ENCODE results near the gene CSNK2A2. TPM values are rescaled to one million over a fixed set of nuclear protein-coding genes. Genes with fewer than 3 reads are reported as not detected.

CSNK2A2 gene
- total RNA-seq, 2 donors from 2014 or later, result 72.6 to 84.5 TPM

- peaks cover 0 to 5% of the 10 kb centered on the region in 2 donors for H3K4me1 Mint-ChIP-seq (ENCODE audit: low read depth in 2 of 2)
- no peak for ATAC-seq
- peaks cover 6% of the 10 kb centered on the region for H3K36me3 Mint-ChIP-seq
- no peaks in the 10 kb centered on the region for H3K27me3 Mint-ChIP-seq
- DNase-seq (ENCODE audit: low spot score), result no peak
- no peak overlapping the region for H3K27ac Mint-ChIP-seq
- no peaks in the 10 kb centered on the region for H3K9me3 Mint-ChIP-seq
- no peak overlapping the region for H3K4me3 Mint-ChIP-seq
Measured at GRCh38 chr16:58148526-58148925, 49.4 kb downstream of the CSNK2A2 start.

GRCh38 chr16:58148099-58148498 is 49.8 kb downstream of the CSNK2A2 start:
- Mint-ChIP-seq H3K4me1 (ENCODE audit: low read depth in 2 of 2) (peaks cover 0 to 5% of the 10 kb centered on the region in 2 donors), H3K27me3 (no peaks in the 10 kb centered on the region), H3K27ac (no peak overlapping the region), H3K4me3 (no peak overlapping the region), H3K9me3 (no peaks in the 10 kb centered on the region), H3K36me3 (peaks cover 6% of the 10 kb centered on the region)
- no peak for ATAC-seq
- no peak for DNase-seq (ENCODE audit: low spot score)

- DNase-seq (ENCODE audit: low spot score), result no peak
- H3K9me3 Mint-ChIP-seq, result no peaks in the 10 kb centered on the region
Measured at GRCh38 chr16:58138852-58139251, 59.1 kb downstream of the CSNK2A2 start.

GRCh38 chr16:58137581-58137980 is 60.3 kb downstream of the CSNK2A2 start:
- Mint-ChIP-seq H3K36me3 (peaks cover 19% of the 10 kb centered on the region), H3K27me3 (no peaks in the 10 kb centered on the region), H3K27ac (no peak overlapping the region), H3K9me3 (no peaks in the 10 kb centered on the region), H3K4me3 (no peak overlapping the region), H3K4me1 (ENCODE audit: low read depth in 2 of 2) (no peaks in the 10 kb centered on the region)
- ATAC-seq (no peak), DNase-seq (ENCODE audit: low spot score) (no peak)

More at GRCh38 chr16:58138852-58139251, 59.1 kb downstream of the CSNK2A2 start:
- Mint-ChIP-seq H3K36me3 (peaks cover 19% of the 10 kb centered on the region), H3K27ac (no peak overlapping the region), H3K27me3 (no peaks in the 10 kb centered on the region), H3K4me3 (no peak overlapping the region), H3K4me1 (ENCODE audit: low read depth in 2 of 2) (no peaks in the 10 kb centered on the region)
- ATAC-seq, result no peak

- Mint-ChIP-seq H3K27ac (peak within 1 kb of the TSS; percentile 72 to 89), H3K27me3 (no peaks in the 10 kb centered on the region), H3K4me3 (peak within 1 kb of the TSS; percentile 88), H3K36me3 (no peaks in the 10 kb centered on the region), H3K9me3 (no peaks in the 10 kb centered on the region), H3K4me1 (ENCODE audit: low read depth in 2 of 2) (peaks cover 29 to 35% of the 10 kb centered on the region in 2 donors)
- DNase-seq (ENCODE audit: low spot score), result peak; percentile 98
- peak; percentile 97 to 99 for ATAC-seq
Measured at GRCh38 chr16:58129097-58129936, 68.6 kb downstream of the CSNK2A2 start, which contains the start of gene CFAP20. Gene CFAP20, minus strand, starts transcription at chr16:58129381. Its CDS starts 266 bp downstream, at chr16:58129115.

GRCh38 chr16:58128711-58129096 is 69.2 kb downstream of the CSNK2A2 start:
- H3K27me3 Mint-ChIP-seq, result no peaks in the 10 kb centered on the region

DNA sequence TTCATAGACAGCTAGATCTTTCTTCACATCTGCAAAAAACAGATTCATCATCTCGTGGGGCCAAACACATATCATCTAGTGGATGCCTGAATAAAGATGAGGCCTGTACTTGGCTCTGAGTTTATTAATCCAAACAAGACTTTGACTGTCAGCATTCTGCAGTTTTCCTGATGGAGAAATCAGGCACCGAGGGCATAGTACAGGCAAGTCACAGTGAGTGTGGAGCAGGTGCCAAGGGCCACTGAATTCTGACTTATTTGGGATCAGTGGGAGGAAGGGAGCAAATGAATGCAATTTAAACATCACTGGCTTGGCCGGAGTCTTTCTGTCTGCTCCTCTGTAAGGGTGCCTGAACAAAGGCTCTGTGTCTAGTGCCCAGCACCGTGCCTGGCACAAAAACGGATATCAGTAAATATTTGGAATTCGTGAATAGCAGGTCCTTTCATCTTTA is 69.7 kb downstream of the CSNK2A2 start:
- Mint-ChIP-seq H3K4me1 (ENCODE audit: low read depth in 2 of 2) (peaks cover 38 to 41% of the 10 kb centered on the region in 2 donors), H3K9me3 (no peaks in the 10 kb centered on the region), H3K4me3 (peak overlapping the region; percentile 88), H3K36me3 (no peaks in the 10 kb centered on the region), H3K27me3 (no peaks in the 10 kb centered on the region), H3K27ac (peak overlapping the region; percentile 72 to 89)
- ATAC-seq, result no peak
- DNase-seq (ENCODE audit: low spot score), result no peak

More at GRCh38 chr16:58128711-58129096, 69.2 kb downstream of the CSNK2A2 start:
- no peaks in the 10 kb centered on the region for H3K9me3 Mint-ChIP-seq
- H3K27ac Mint-ChIP-seq, result peak overlapping the region; percentile 72 to 89
- H3K4me1 Mint-ChIP-seq (ENCODE audit: low read depth in 2 of 2), result peaks cover 35 to 40% of the 10 kb centered on the region in 2 donors
- DNase-seq (ENCODE audit: low spot score) (no peak), ATAC-seq (peak; percentile 0 to 2)
- H3K4me3 Mint-ChIP-seq, result peak overlapping the region; percentile 88
- no peaks in the 10 kb centered on the region for H3K36me3 Mint-ChIP-seq

DNA sequence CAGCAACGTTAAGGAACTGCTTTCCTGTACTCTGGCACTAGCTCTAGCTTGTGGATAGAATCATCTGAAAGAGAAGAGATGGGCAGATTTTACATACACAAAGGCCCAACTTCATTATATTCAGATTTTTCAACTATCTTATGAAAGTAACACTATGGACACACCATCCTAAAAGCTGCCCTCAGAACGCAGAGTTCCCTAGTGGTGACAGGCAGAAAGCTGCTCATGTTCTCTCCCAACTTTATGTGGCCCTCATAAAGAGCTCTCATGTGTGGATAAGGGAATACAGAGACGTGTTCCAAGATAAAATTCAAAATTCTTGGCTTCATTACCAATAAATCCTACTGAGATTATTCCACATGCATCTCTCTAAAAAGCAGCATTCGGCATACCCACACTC is 70.3 kb downstream of the CSNK2A2 start:
- ATAC-seq (no peak), DNase-seq (ENCODE audit: low spot score) (no peak)
- Mint-ChIP-seq H3K9me3 (no peaks in the 10 kb centered on the region), H3K4me1 (ENCODE audit: low read depth in 2 of 2) (peaks cover 38 to 41% of the 10 kb centered on the region in 2 donors), H3K4me3 (peak overlapping the region; percentile 88), H3K36me3 (no peaks in the 10 kb centered on the region), H3K27ac (peak overlapping the region; percentile 72 to 89), H3K27me3 (no peaks in the 10 kb centered on the region)

DNA sequence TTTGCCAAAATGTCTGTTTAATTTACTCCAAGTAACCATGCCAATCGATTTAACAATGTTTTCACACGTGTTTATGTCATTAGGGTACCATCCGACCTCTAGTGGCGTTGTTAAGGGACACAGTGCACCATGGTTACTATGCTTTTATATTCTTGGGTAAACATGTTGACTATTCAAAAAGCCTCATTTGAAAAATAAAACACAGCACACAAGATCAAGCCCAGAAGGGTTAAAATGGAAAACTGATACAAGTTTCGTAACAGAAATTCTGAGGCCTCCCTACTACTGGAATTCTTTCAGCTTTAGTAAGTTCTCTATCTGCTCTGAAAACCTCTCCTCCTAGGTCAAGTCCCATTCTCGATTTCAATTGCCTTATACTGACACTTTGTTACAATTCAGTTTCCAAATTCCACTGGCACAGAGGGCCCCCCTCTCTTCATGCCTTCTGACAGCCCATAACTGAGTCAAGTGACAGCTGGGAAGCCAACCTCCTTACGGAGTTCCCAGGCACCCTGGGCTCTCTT is 70.8 kb downstream of the CSNK2A2 start:
- Mint-ChIP-seq H3K4me1 (ENCODE audit: low read depth in 2 of 2) (peaks cover 38 to 41% of the 10 kb centered on the region in 2 donors), H3K27ac (peak overlapping the region; percentile 72 to 89), H3K27me3 (no peaks in the 10 kb centered on the region), H3K9me3 (no peaks in the 10 kb centered on the region), H3K36me3 (no peaks in the 10 kb centered on the region), H3K4me3 (peak overlapping the region; percentile 88)
- DNase-seq (ENCODE audit: low spot score) (no peak), ATAC-seq (no peak)

DNA sequence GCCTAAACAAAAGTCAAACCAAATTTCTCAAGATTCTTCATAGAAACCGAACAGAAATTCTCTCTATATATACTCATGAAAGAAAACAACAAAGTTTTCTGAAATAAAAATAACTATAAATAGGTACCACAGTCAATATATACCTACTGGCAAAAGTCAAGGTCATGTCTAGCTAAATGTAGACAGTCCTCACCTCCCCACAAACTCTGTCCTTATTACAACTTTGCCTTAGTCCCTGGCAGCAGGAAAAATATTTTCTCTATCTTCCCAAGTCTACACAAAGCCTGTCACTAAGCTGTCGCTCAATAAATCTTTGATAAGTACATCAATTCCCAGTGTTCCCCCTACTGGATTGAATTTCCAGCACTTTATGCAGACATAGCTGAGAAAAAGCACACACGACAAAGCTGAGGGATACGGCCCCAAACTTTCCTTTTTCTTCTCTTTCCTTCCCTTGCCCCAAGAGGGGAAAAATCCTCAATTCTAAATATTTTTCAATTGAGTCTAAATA is 71.4 kb downstream of the CSNK2A2 start:
- H3K27me3 Mint-ChIP-seq, result no peaks in the 10 kb centered on the region
- H3K4me3 Mint-ChIP-seq, result peak overlapping the region; percentile 88
- no peaks in the 10 kb centered on the region for H3K36me3 Mint-ChIP-seq
- H3K9me3 Mint-ChIP-seq, result no peaks in the 10 kb centered on the region
- no peak for DNase-seq (ENCODE audit: low spot score)
- H3K27ac Mint-ChIP-seq, result peak overlapping the region; percentile 72 to 89
- H3K4me1 Mint-ChIP-seq (ENCODE audit: low read depth in 2 of 2), result peaks cover 38 to 41% of the 10 kb centered on the region in 2 donors
- ATAC-seq, result no peak

DNA sequence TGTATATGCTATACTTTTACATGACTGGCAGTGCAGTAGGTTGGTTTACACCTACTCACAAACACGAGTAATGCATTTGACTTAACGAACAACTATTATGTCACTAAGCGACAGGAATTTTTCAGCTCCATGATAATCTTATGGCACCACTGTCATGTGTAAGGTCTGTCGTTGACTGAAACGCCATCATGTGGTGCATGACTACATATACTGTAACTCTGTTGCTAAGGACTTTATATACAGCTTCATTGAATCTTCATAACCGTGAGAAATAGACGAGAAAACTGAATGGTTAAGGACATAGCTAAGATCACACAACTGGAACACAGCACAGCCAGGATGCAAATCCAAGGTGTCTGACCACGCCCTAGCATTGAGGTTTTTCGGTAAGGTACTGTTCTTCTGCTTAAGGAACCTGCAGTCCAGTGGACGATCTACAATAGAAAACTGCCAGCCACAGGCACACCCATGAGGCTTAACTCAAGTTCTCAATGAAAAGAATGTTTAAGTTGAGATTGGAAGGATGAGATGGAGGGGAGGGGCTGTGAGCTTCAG is 72.0 kb downstream of the CSNK2A2 start:
- peak overlapping the region; percentile 36 for H3K4me3 Mint-ChIP-seq
- no peaks in the 10 kb centered on the region for H3K27me3 Mint-ChIP-seq
- H3K9me3 Mint-ChIP-seq, result no peaks in the 10 kb centered on the region
- H3K36me3 Mint-ChIP-seq, result no peaks in the 10 kb centered on the region
- H3K27ac Mint-ChIP-seq, result peak overlapping the region in 1 of 2 donors; percentile 29
- ATAC-seq, result no peak
- H3K4me1 Mint-ChIP-seq (ENCODE audit: low read depth in 2 of 2), result peaks cover 38 to 41% of the 10 kb centered on the region in 2 donors
- DNase-seq (ENCODE audit: low spot score), result no peak

DNA sequence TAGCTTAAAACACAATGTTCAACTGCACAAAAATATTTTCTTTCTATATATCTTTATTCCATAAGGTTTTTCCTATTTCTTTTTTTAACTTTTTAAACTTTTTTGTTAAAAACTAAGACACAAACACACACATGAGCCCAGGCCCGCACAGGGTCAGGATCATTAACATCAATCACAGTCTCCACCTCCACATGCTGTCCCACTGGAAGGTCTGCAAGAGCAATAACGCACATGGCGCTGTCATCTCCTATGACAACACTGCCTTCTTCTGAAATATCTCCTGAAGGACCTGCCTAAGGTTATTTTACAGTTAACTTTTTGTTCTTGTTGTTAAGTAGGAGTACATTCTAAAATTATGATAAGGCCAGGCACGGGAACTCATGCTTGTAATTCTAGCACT is 72.9 kb downstream of the CSNK2A2 start:
- H3K4me1 Mint-ChIP-seq (ENCODE audit: low read depth in 2 of 2), result peaks cover 41% of the 10 kb centered on the region in 2 donors
- no peaks in the 10 kb centered on the region for H3K9me3 Mint-ChIP-seq
- no peak overlapping the region for H3K4me3 Mint-ChIP-seq
- no peaks in the 10 kb centered on the region for H3K27me3 Mint-ChIP-seq
- DNase-seq (ENCODE audit: low spot score), result no peak
- no peak overlapping the region for H3K27ac Mint-ChIP-seq
- H3K36me3 Mint-ChIP-seq, result no peaks in the 10 kb centered on the region
- ATAC-seq, result no peak

DNA sequence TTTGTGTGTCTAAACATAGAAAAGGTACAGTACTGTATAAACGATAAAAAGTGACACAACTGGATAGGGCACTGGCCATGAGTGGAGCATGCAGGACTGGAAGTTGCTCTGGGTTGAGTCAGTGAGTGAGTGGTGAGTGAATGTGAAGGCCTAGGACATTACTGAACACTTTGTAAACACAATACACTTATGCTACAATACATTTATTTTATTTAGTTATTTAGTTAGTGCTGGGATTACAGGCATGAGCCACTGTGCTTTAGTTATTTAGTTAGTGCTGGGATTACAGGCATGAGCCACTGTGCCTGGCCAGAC is 73.3 kb downstream of the CSNK2A2 start:
- Mint-ChIP-seq H3K4me1 (ENCODE audit: low read depth in 2 of 2) (peaks cover 39 to 43% of the 10 kb centered on the region in 2 donors), H3K27ac (peak overlapping the region in 1 of 2 donors; percentile 36), H3K9me3 (no peaks in the 10 kb centered on the region), H3K27me3 (no peaks in the 10 kb centered on the region), H3K36me3 (no peaks in the 10 kb centered on the region), H3K4me3 (no peak overlapping the region)
- ATAC-seq (no peak), DNase-seq (ENCODE audit: low spot score) (no peak)
